SK-N-MC (cell line): ENCODE measurements around the gene ZSCAN5A.
"Not testable (repeated sequence)": the region's sequence is repeated elsewhere in the genome, so short reads cannot be mapped to it uniquely, and the experiment has no call there.

Experiments
- EZH2 ChIP-seq: fragments of 200-600 bp; sonication (generic); IDR thresholded peaks from one replicate; pipeline ENCODE4 v1.6.1; 2017; ENCODE audit warnings: antibody characterized with exemption
- POLR2AphosphoS5 ChIP-seq: IDR thresholded peaks from 2 replicates; pipeline ENCODE4 v1.6.1; 2012; ENCODE audit warnings: mild to moderate bottlenecking, low read depth, low read length, borderline replicate concordance

DNA sequence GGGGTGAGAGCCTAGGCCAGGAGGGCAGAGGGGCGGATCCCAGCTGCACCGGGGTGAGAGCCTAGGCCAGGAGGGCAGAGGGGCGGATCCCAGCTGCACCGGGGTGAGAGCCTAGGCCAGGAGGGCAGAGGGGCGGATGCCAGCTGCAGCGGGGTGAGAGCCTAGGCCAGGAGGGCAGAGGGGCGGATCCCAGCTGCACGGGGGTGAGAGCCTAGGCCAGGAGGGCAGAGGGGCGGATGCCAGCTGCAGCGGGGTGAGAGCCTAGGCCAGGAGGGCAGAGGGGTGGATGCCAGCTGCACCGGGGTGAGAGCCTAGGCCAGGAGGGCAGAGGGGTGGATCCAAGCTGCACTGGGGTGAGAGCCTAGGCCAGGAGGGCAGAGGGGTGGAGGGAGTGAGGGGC is 138.3 kb downstream of the ZSCAN5A start:
- not testable (repeated sequence) for TF ChIP-seq POLR2AphosphoS5, EZH2
